Peyer's patch (tissue), 4 donors: Measurements from ENCODE around the gene FAXDC2.

Experiments
- CTCF ChIP-seq, 6 experiments: fragments of 450-650 bp in 4 of 6; fragments of 200-600 bp in 2 of 6; sonication (generic) in 1 of 6; IDR thresholded peaks; one replicate each; pipeline ENCODE4 v1.5.1; 2017 to 2019; ENCODE audit warnings: antibody characterized with exemption in 6 of 6, mild to moderate bottlenecking in 3 of 6, moderate library complexity in 1 of 6
- POLR2A ChIP-seq, 2 donors: fragments of 450-650 bp; IDR thresholded peaks; one replicate each; pipeline ENCODE4 v1.5.1; 2017; ENCODE audit warnings: antibody characterized with exemption in 2 of 2, mild to moderate bottlenecking in 2 of 2, moderate library complexity in 2 of 2

- TF ChIP-seq CTCF (IDR thresholded peaks at IDR 0.05): no peak
- TF ChIP-seq POLR2A (IDR thresholded peaks at IDR 0.05): no peak
Observed at GRCh38 chr5:154830219-154830595, 20.2 kb downstream of the FAXDC2 start.
